Heart left ventricle (tissue), 16 donors: ENCODE measurements around the gene LUM. TPM values are rescaled to one million over a fixed set of nuclear protein-coding genes. Genes with fewer than 3 reads are reported as not detected.

Experiments
- ATAC-seq, 4 donors: fragments of 200-7000 bp; cut with Tn5 transposase; one replicate each; pipeline ENCODE4 v1.9.1; 2020 to 2022; ENCODE audit warnings: moderate library complexity in 4 of 4, mild to moderate bottlenecking in 3 of 4, moderate number of reproducible peaks in 1 of 4
- DNase-seq, 5 donors: peaks; one replicate each; pipeline ENCODE4 v3.0.0-alpha.2; 2020
- H3K27ac ChIP-seq, 12 donors: fragments of 200-600 bp; sonication (generic) in 4 of 12; one replicate each; pipeline versions ENCODE4 v1.5.0 to v1.8.0; 2016 to 2022; ENCODE audit warnings: mild to moderate bottlenecking in 2 of 12
- H3K27me3 ChIP-seq, 9 donors: fragments of 200-600 bp; sonication (generic) in 2 of 9; one replicate each; pipeline versions ENCODE4 v1.5.1 to v1.8.0; 2016 to 2022; ENCODE audit warnings: mild to moderate bottlenecking in 3 of 9
- H3K36me3 ChIP-seq, 9 donors: fragments of 200-600 bp; sonication (generic) in 2 of 9; one replicate each; pipeline versions ENCODE4 v1.5.0 to v1.8.0; 2018 to 2022; ENCODE audit warnings: mild to moderate bottlenecking in 2 of 9
- H3K4me1 ChIP-seq, 12 donors: fragments of 200-600 bp; sonication (generic) in 4 of 12; one replicate each; pipeline versions ENCODE4 v1.5.0 to v1.8.0; 2016 to 2022; ENCODE audit warnings: mild to moderate bottlenecking in 3 of 12
- H3K4me3 ChIP-seq, 12 donors: fragments of 200-600 bp; sonication (generic) in 4 of 12; one replicate each; pipeline versions ENCODE4 v1.5.0 to v1.8.0; 2017 to 2022; ENCODE audit warnings: mild to moderate bottlenecking in 9 of 12, moderate library complexity in 4 of 12
- H3K9me3 ChIP-seq, 12 donors: fragments of 200-600 bp; sonication (generic) in 4 of 12; one replicate each; pipeline versions ENCODE4 v1.5.0 to v1.8.0; 2016 to 2022; ENCODE audit warnings: mild to moderate bottlenecking in 1 of 12
- POLR2A ChIP-seq, 2 donors: fragments of 450-650 bp; IDR thresholded peaks; one replicate each; pipeline ENCODE4 v1.6.1; 2017; ENCODE audit warnings: antibody characterized with exemption in 2 of 2, mild to moderate bottlenecking in 2 of 2, moderate library complexity in 2 of 2
- WGBS, 4 donors: extraction: QIAGEN DNeasy Blood & Tissue Kit in 2 of 4; methylation state at CpG; one replicate each; pipeline versions ENCODE4 v1.1.5 to v1.1.7; 2013 to 2018; 5-methylcytosine and 5-hydroxymethylcytosine counted together
- intact Hi-C, 10 donors: fragments of 100-400 bp; cut with DNase I; formaldehyde crosslinking; loops; one replicate each; pipeline versions ENCODE4 v1.11.1 to v1.14.2; 2022
- polyA plus RNA-seq, 2 donors: library from polyadenylated mRNA; stranded (reverse); fragments of 200-250 nt; gene quantifications; one replicate each; pipeline ENCODE4 v1.2.3, GENCODE V29; 2013
- total RNA-seq, 9 donors: library from RNA; depleted of rRNA in 2 of 9; stranded (reverse); fragments of >200 nt in 2 of 9; fragmentation: NEBNext Ultra II Directional in 3 of 9; extraction: Animal tissue kit (Norgen Biotek cat#: 25700) in 3 of 9; gene quantifications; one replicate each; pipeline versions ENCODE4 v1.1.0 to v1.2.4, GENCODE V29; 2016 to 2023
- TF ChIP-seq, protein P1 (sequence below), 12 donors: fragments of 200-600 bp; sonication (generic) in 4 of 12; IDR thresholded peaks; one replicate each; pipeline versions ENCODE4 v1.5.0 to v1.8.0; 2018 to 2022; ENCODE audit warnings: antibody characterized with exemption in 12 of 12, mild to moderate bottlenecking in 5 of 12
- donor health status: ischemic (EF 13 %, LVEDD 7.1; RV severe dilation, severe dysfunction).
- donor health status: healthy with polysubstance abuse.
- donor health status: DM: no; HTN: yes; CAD: no.
- donor health status: DM: no; HTN: no; CAD: no.
- donor health status: ischemic (EF 25% LVEDD 6.9; RV normal size, moderate dysfunction).
- donor health status: ischemic (EF 25% LVEDD 5.7; RV mildly dilated, moderate dysfunction).
- donor health status: healthy.
- donor health status: DM: yes; HTN: yes; CAD: no.
- donor health status: ischemic (EF 35%, LVEDD 5.7; RV mildly dilated, moderate dysfunction).
- donor health status: nonischemic (EF 11% LVEDD 7.7; RV severe dilation, severe dysfunction).
- donor health status: DM: yes; HTN: yes; CAD: no.
- donor health status: PGD.
- donor health status: ischemic (EF 29% LVEDD 5.4; RV normal size, mild dysfunction).
- donor health status: nonischemic (EF 23%, LVEDD 6.1; RV moderate dilation, normal function).

The LUM gene
- total and polyA plus RNA-seq, 11 donors = 21.8 to 249 (median 74.8) TPM

DNA sequence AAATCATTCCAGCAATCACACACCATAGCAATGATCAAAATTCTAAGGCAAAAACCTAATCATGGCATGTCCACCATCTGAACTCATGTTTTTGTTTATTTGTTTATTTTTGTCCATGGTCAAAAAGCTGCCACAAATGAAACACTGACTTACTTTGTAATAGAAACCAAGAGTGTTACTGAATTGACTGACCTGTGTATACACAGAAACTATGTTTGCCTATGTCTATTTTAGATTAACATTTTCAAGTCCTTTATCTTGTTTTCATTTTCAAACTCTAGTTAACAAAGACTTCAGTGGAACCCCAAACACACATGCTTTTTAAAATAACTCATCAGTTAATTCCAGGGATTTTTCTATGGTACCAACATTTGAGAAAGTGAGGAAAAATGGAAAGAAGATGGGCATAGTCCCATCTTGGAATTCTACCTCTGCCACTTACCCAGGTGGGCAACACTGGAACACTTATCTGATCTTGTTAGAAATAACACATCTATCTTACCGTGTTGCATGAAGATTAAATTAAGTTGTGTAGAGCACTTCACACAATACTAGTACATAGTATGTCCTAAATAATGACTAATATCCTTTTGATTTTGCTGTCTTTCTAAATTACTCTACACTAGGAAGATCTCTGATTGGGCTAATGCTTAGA is 6.4 kb downstream of the LUM start:
- Histone ChIP-seq H3K4me1 (no peaks in the 10 kb centered on the region), H3K4me3 (peak overlapping the region in 7 of 12 donors; percentile 25 to 64 (median 35)), H3K36me3 (peaks cover 0 to 46% (median 2%) of the 10 kb centered on the region in 9 donors), H3K27me3 (no peaks in the 10 kb centered on the region), H3K9me3 (no peaks in the 10 kb centered on the region), H3K27ac (peak overlapping the region in 4 of 12 donors; percentile 12 to 53 (median 36))
- no peak for TF ChIP-seq POLR2A (IDR thresholded peaks at IDR 0.05)
- TF ChIP-seq, protein P1, sequence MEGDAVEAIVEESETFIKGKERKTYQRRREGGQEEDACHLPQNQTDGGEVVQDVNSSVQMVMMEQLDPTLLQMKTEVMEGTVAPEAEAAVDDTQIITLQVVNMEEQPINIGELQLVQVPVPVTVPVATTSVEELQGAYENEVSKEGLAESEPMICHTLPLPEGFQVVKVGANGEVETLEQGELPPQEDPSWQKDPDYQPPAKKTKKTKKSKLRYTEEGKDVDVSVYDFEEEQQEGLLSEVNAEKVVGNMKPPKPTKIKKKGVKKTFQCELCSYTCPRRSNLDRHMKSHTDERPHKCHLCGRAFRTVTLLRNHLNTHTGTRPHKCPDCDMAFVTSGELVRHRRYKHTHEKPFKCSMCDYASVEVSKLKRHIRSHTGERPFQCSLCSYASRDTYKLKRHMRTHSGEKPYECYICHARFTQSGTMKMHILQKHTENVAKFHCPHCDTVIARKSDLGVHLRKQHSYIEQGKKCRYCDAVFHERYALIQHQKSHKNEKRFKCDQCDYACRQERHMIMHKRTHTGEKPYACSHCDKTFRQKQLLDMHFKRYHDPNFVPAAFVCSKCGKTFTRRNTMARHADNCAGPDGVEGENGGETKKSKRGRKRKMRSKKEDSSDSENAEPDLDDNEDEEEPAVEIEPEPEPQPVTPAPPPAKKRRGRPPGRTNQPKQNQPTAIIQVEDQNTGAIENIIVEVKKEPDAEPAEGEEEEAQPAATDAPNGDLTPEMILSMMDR (IDR thresholded peaks at IDR 0.05) = no peak
- intact Hi-C loops = loop anchor here in 5 of 10 donors (5.0 to 10.0 kb wide), 3 partner anchors 120 to 128 kb away; no protein-coding TSS in a partner anchor
- no peak for ATAC-seq
- no peak for DNase-seq
- WGBS, 4 donors = 46 to 76% (median 68%) methylated on average over 1 of the region's 1 CpG

DNA sequence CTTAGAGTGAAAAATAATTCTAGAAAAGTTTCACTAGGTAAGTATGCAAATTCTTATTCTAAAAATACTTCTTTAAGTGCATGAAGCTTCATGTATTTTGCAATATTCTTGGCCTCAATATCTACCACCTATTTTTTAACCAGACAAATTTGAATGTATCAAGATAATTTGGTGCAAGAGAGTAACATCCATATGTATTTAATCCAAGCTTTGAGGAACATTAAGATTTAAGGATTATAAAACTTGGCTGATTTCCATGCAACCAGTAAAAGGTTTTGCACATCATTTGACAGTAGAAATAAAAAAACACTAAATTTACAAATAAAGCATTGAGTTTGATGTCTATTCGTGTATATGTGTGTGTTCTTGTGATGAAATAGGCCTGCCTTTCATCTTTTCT is 7.7 kb downstream of the LUM start:
- ATAC-seq = no peak
- H3K4me3 ChIP-seq = no peak overlapping the region
- WGBS, 4 donors = 53 to 61% (median 57%) methylated on average over 1 of the region's 1 CpG
- no peaks in the 10 kb centered on the region for H3K9me3 ChIP-seq
- H3K27ac ChIP-seq = no peak overlapping the region
- no peak for DNase-seq
- no peaks in the 10 kb centered on the region for H3K27me3 ChIP-seq
- TF ChIP-seq, protein P1 (IDR thresholded peaks at IDR 0.05) = no peak
- TF ChIP-seq POLR2A (IDR thresholded peaks at IDR 0.05) = no peak
- H3K4me1 ChIP-seq = peaks cover 0 to 3% (median 0%) of the 10 kb centered on the region in 12 donors
- H3K36me3 ChIP-seq = peaks cover 0 to 46% (median 2%) of the 10 kb centered on the region in 9 donors
- intact Hi-C loops = loop anchor here in 1 of 10 donors (10.0 kb wide), 1 partner anchor 119 kb away; no protein-coding TSS in a partner anchor

DNA sequence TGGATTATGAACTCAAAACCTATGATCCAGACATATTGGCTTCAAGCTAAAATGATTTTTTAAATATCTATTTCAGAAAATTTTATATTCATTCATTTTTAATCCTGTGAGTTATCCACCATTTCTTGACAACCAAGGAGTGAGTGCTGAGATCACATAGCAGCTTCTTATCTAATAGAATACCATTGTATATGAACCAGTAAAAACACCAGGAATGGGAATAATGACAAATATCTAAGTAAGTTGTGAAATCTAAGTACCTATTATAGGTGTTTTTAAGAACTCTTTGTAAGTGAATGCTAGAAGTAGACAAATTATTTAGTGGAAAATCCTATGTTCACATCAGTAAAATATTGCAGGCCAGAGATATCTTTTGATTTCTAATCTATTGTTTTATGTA is 8.2 kb downstream of the LUM start:
- no peak for ATAC-seq
- TF ChIP-seq, protein P1 (IDR thresholded peaks at IDR 0.05) = no peak
- TF ChIP-seq POLR2A (IDR thresholded peaks at IDR 0.05) = no peak

DNA sequence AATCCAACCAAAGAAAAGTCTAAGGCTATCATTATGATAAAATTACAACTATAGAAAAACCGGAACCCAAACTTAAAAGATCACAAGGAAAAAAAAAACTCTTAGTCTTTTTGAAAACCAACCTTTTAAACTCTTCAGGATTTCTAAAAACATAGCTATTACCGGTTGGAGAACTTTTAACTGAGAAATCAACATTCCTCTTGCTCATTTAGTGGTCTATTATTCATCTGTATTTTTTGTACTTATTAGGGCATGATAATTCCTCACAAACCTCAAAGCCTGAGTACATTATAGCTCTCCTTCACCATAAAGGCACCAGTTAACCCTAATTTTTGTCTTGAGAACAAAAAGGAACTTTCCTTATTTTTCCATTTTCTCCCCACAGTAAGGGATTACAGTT is 10.4 kb downstream of the LUM start:
- H3K4me3 ChIP-seq = no peak overlapping the region
- no peak overlapping the region for H3K27ac ChIP-seq
- TF ChIP-seq, protein P1 (IDR thresholded peaks at IDR 0.05) = no peak
- no peak for TF ChIP-seq POLR2A (IDR thresholded peaks at IDR 0.05)
- peaks cover 0 to 41% (median 2%) of the 10 kb centered on the region in 9 donors for H3K36me3 ChIP-seq
- ATAC-seq (no peak), DNase-seq (no peak)
- intact Hi-C loops = loop anchor here in 1 of 10 donors (10.0 kb wide), 1 partner anchor 116 kb away; no protein-coding TSS in a partner anchor
- peaks cover 0 to 3% (median 0%) of the 10 kb centered on the region in 12 donors for H3K4me1 ChIP-seq
- peaks cover 0 to 2% (median 0%) of the 10 kb centered on the region in 12 donors for H3K9me3 ChIP-seq
- 82 to 88% (median 85%) methylated on average over 2 of the region's 2 CpGs for WGBS, 4 donors
- H3K27me3 ChIP-seq = no peaks in the 10 kb centered on the region

More for the DNA sequence above, 8.2 kb downstream of the LUM start:
- intact Hi-C loops = loop anchor here in 1 of 10 donors (10.0 kb wide), 1 partner anchor 118 kb away; no protein-coding TSS in a partner anchor
- H3K27me3 ChIP-seq = no peaks in the 10 kb centered on the region
- H3K9me3 ChIP-seq = no peaks in the 10 kb centered on the region
- no peak overlapping the region for H3K27ac ChIP-seq
- DNase-seq = no peak
- peaks cover 0 to 46% (median 2%) of the 10 kb centered on the region in 9 donors for H3K36me3 ChIP-seq
- no peak overlapping the region for H3K4me3 ChIP-seq
- peaks cover 0 to 3% (median 0%) of the 10 kb centered on the region in 12 donors for H3K4me1 ChIP-seq
